Fibroblast of gingiva (primary cell): Measurements from ENCODE around the gene MYPOP.

Source experiments
- DNase-seq: peaks from one replicate; pipeline ENCODE4 v3.0.0-alpha.2; 2011; ENCODE audit warnings: low read depth

The MYPOP gene

DNA sequence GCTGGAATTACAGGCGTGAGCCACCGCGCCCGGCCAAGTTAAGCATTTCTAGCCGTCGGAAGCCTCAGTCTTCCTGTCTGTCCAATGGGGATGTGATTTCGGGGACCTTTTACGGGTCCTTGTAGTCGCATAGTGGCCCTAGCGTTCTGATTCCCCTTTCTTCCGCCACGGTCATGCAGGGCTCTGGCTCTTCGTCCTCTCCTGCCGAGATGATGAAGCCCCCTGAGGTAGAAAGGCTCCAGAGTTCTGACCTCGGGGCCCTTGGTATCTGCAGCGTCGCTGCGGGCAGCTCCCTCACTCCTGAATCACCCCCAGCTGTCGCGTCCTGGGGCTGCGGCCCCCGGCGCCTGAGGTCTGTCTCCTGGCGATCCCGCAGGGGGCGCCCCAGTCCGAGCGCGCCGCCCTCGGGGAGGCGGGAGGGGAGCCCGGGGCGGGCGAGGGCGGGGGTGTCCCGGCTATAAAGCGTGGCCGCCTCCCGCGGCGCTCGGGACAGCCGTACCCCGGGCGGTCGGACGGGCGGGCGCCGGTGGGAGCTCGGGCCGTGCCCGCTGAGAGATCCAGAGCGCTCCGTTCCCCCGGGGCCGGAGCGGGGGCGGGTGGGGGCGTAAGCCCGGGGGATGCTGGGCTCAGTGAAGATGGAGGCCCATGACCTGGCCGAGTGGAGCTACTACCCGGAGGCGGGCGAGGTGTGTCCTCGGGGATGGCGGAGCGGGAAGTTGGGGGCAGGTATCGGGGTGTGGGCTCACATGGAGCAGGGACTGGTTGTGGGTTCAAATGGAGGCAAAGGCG lies 38.4 kb downstream of the MYPOP start, which contains the start of gene FOXA3:
FOXA3 (plus strand) TSS at position 487 of the 789 bp plus-strand sequence; CDS start at position 618, 131 bp downstream.
- no peak for DNase-seq

DNA sequence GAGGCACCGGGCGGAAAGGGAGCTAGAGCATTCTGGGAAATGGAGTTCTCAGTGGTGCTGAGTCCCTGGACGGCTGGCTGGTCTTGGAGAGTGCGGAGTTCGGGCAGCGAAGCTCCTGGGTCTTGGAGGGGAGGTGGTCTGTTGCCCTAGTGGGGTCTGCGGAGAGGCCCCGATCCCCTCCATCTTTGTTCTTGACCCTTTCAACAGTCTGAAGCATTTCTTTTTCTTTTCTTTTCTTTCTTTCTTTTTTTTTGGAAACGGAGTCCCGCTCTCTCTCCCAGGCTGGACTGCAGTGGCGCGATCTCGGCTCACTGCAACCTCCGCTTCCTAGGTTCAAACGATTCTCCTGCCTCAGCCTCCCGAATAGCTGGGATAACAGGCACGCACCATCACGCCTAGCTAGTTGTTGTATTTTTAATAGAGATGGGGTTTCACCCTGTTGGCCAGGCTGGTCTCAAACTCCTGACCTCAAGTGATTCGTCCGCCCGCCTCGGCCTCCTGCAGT lies 39.0 kb downstream of the MYPOP start:
- DNase-seq, result no peak

DNA sequence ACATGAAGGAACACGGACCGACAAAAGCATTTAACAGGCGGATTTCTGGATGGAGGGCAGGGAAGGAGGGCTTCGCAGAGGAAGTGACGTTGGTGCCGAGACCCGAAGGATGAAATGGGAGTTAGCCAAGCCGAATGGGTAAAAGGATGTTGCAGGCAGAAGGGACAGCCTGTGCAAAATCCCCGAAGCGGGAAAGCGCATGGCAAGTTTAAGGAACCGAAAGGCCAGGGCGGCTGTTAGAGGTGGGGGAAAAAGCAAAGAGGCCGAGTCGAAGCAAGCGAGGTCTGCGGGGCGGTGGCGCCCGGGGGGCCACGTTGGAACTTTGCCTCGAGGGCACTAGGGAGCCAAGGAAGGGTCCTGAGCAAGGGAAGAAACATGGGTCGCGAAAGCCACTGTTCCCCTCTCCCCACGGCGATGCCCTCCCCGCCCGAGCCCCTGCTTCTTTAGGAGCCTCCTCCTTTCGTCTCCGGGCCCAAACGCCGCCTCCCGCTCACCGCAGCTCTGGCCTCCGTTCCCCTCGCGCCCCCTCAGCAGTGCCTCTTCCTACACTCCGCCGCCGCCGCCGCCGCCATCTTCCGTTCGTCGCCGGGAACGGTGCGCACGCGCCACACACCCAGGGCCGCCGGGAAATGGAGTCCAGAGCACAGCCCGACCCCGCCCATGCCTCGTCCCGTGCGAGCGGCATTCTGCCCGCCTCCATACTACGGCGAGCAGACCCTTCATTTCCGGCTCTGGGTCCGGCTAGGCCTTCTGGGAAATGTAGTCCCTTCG lies 39.7 kb downstream of the MYPOP start, which contains the start of gene SYMPK:
SYMPK (minus strand) TSS at position 584 of the 771 bp plus-strand sequence. CDS start 8,652 bp downstream, outside the sequence.
- DNase-seq, result peak; percentile 98

DNA sequence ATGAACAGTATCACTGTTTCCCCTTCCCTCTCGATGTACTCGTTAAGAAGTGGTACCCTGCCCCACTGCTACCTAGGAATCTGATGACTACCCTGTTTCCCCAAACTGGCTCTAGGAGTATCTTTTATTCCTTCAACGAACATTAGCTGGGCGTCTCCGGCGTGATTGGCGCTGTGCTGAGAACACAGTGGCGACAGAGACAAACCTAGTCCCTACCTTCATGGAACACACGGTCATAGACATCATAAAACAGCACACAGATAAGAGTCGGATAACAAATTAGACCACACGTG lies 40.2 kb downstream of the MYPOP start:
- no peak for DNase-seq

DNA sequence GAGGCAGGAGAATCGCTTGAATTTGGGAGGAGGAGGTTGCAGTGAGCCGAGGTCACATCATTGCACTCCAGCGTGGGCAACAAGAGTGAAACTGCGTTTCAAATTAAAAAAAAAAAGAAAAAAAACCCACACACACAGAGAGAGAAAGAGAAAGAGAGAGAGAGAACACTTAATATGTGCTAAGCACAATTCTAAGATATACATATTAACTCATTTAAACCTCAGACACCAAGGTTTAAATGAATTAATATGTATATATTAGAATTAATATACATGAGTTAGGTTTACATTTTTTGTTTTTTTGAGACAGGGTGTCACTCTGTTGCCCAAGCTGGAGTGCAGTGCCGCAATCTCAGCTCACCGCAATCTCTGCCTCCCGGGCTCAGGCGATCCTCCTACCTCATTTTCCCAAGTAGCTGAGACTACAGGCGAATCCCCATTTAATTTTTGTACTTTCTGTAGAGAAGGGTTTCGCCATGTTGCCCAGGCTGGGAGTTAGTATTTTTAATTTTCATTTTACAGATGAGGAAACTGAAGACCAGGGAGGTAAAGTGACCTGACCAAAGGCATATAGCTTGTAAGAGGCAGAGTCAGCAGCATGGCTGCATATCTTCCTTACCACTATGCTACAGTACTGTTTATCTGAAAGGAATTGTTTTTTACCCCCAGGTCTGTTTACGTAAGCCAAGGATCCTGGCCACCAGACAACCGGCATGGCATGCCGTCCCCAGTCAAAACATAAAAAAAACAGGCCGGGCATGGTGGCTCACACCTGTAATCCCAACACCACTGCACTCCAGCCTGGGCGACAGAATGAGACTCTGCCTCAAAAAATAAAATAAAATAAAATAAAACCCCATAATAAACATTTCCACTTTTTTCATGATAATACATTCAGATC lies 41.8 kb downstream of the MYPOP start:
- no peak for DNase-seq

DNA sequence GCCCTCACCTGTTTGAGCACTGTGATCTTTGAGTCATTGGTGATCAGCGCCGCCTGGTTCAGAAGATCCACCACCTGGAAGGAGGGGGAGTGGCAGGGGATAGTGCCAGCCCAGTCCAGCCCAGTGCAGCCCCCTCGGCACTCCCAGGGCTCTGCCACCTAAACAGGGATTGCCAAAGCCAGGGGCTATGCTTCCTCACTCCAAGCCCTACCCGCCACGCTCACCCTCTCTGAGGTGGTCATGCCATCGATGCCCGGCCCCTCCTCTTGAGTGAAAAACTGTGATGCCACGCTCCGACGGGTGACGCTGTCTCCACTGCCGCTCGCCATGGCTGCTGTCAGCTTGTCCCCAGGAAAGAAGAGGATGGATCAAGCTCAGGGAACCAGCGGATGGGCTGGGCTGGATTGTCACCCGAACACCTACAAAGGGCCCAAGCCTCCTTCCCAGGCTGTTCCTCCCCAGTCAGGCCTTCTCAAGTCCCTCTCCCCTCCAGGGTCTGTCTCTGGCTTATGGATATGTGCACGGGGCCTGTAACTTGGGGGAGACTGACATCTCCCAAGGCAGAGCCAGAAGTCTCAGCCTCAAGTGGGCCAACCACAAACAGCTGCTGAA lies 48.1 kb downstream of the MYPOP start:
- no peak for DNase-seq

DNA sequence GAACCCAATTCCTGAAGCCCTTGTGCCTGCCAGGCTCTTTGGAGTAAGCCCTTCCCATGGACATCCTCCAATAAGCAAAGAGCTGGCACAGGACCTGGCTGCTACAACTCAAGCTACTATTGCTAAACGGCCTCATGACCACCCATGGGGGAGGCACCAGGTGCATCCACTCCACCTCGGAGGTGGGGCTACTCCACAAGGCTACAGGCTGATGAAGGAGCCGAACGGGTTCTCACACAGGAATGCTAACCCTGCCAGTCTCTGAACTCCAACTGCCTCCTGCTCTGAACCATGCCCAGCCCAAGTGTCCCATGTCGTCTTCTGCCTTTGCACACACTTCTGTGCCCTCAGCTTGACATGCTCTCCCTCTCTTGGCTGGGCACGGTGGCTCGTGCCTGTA lies 49.4 kb downstream of the MYPOP start:
- DNase-seq, result no peak

DNA sequence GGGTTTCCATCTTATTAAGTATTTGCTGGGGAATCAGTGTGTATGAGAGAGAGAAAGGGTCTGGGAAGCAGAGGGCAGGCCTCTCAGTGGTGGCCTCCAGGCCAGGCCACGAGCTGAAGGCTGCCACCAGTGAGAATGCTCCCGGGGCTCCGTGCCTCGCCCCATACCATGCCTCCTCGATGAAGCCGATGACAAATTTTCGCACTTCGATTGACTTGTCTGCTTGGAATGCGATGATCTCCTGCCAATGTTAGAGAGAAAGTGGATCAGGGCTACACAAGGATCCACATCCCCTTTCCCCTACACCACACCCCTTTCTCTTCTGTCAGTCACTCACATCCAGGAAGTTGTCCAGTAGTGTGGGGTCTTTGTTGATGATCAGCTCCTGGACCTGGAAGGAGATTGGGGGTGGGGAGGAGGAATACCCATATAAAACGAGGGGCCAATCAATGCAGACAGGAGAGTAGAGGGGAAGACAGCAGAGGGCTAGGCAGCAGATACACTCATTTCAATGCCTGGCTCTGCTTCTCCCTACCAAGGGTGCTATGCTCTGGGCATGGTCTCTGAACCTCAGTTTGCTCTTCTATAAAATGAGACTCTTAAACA lies 50.2 kb downstream of the MYPOP start:
- DNase-seq, result no peak

DNA sequence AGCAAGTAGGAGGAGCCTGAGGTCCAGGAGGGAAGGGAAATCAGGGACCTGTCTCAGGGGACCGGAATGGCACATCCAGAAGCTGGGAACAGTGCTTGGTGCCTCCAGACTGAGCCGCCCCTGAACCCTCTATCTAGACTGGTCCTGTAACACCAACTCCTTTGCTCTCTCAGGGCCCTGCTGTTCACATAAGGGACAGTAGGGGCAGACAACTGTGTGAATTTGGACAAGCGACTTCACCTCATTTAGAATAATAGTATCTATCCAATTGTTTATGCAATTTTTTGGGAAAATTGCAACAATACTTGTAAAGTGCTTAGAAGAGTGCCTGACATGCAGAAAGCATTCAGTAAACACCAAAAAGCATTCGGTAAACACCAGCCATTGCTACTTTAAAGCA lies 53.5 kb downstream of the MYPOP start:
- DNase-seq, result no peak

DNA sequence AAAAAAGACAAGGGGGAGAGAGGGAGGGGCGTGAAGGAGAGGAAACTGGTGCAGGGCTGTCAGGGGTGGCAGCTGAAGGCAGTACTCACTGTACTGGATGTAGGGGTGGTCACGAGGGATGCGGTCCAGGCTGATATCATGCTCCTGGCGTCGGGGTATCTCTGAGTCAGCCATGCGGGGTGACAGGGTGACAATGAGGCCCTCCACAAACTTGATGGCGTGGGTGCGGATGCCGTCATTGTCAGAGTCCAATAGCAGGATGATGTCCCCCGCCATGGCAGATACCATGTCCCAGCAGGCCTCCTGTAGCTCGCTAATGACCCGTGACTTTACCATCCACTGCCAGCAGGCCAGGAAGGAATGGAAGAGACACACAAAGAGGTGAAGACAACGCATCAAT lies 54.8 kb downstream of the MYPOP start:
- DNase-seq, result no peak

DNA sequence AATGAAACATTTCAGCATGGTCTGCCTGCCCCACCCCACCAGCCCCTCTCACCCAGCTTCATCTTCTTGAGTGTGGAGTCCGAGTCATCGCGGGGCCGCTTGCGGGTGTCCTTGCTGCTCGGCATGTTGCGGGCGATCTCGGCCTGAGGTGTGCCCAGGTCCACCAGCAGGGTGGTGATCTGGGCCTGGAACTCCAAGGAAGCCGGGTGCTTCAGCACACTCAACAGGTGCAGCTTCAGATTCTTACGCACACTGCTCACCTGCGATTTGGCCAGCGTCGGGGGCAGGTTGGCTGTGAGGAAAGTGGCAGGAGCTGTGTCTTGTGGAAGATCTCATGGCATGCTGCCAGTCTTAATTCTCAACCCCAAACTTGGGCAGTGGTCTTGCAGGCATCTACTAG lies 60.2 kb downstream of the MYPOP start:
- no peak for DNase-seq
